ENCODE measurements around the gene GNG13.

GRCh38 chr16:794853-795466 is 5.6 kb downstream of the GNG13 start:
- TF ChIP-seq REST (IDR thresholded peaks at IDR 0.05; ENCODE audit: unreplicated experiment) (no peak), CTCF (conservative IDR thresholded peaks at IDR 0.05; ENCODE audit: low read depth in 2 of 2) (no peak), POLR2AphosphoS5 (IDR thresholded peaks at IDR 0.05; ENCODE audit: low read depth) (no peak), EZH2 (IDR thresholded peaks at IDR 0.05; ENCODE audit: low read depth, unreplicated experiment) (no peak), CREB1 (CRISPR knock-in tag; IDR thresholded peaks at IDR 0.05; ENCODE audit: low read depth) (no peak), ETS1 (IDR thresholded peaks at IDR 0.05) (no peak), STAT1 (IDR thresholded peaks at IDR 0.05; ENCODE audit: unreplicated experiment) (no peak), JUNB (IDR thresholded peaks at IDR 0.05; ENCODE audit: unreplicated experiment) (no peak), EZH2phosphoT487 (IDR thresholded peaks at IDR 0.05; ENCODE audit: unreplicated experiment) (no peak), ZNF462 (CRISPR knock-in tag; IDR thresholded peaks at IDR 0.05) (no peak), ZNF331 (CRISPR knock-in tag; IDR thresholded peaks at IDR 0.05; ENCODE audit: low read depth) (no peak)
